ENCODE measurements around the gene PTGS1.
A peak's percentile ranks its signal among the peaks of the same experiment; 100 is the strongest.
"Not testable (repeated sequence)": the region's sequence is repeated elsewhere in the genome, so short reads cannot be mapped to it uniquely, and the experiment has no call there.

Gene PTGS1

DNA sequence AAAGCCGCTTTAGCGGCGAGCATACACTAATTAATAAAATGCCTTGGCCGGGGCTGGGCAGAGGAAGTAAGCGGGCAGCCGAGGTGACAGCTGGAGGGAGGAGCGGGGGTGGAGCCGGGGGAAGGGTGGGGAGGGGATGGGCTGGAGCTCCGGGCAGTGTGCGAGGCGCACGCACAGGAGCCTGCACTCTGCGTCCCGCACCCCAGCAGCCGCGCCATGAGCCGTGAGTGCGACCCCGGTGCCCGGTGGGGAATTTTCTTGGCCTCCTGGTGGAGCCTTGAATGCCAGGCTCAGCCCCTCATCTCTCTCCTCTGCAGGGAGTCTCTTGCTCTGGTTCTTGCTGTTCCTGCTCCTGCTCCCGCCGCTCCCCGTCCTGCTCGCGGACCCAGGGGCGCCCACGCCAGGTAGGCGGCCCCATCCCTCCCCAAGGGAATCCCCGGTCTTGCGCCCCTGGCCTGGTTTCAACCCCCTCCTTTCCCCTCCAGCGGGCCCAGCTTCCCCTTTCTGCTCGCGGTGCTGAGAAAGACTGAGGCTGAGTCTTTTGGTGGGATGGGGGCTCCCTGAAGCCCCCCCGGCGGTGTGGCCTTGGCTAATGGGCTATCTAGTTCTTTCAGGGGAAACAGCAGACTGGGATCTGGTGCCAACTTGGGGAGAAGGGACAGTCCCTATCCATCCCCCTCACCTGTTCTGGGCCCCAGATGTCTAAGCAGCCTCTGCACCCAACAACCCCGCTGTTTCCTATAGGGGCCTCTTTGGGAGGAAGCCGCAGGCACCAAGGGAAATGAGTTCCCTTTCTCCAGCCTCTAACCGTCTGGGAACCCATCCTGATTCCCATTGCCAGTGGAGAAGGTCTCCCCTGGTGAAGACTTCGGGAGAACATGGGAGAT is at the start of gene PTGS1:
PTGS1 (plus strand) TSS at position 156 of the 887 bp plus-strand sequence; CDS start at position 217, 61 bp downstream.
- peak in 8 of 42 donors; percentile 5 to 52 (median 25) for DNase-seq
- intact Hi-C loops (cut with DNase I) = no loop called here

GRCh38 chr9:122322553-122322952 is 48.3 kb upstream of the PTGS1 start:
- intact Hi-C loops (cut with DNase I) = no loop called here
- DNase-seq = peak in 2 of 42 donors; percentile 26 to 45

DNA sequence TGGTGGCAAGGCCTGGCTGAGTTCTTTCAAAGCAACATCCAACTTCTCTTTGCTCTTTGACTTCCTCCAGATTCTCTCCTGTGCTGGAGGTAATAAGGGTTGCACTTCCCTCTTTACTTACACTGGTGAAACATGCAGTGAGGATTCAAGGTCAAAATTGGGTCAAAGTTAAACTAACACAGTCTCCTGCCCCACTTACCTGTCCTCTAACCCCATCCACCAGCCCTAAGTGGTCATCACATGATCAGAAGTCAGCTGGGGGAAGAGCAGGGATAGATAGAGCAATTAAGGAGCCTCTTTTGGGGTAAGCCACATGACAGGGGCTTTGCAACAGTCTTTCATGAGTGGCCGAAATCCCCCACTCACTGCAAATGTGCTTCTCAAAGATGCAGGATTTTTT is 46.2 kb upstream of the PTGS1 start:
- DNase-seq; intact Hi-C loops (cut with DNase I): not testable (repeated sequence)

DNA sequence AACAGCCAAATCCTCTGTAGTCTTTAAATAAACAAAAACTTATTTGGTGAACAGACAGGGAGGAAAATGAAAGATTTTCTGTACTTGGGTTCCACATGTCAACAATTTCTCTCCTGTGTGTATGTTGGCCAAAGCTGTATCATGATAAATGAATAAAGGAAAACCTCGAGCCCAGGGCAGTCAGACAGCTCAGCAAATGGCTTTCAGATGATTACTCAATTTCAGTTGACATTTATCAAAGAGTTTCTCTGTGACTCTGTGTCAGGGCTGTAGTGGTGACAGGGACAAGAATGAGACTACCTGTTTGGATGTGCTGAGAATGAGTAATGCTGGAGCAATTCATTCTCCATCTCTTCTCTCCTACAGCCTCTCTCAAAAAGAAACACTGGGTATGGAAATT is 45.7 kb upstream of the PTGS1 start:
- intact Hi-C loops (cut with DNase I) = no loop called here
- DNase-seq = no peak

GRCh38 chr9:122327175-122327574 is 43.6 kb upstream of the PTGS1 start:
- no peak for DNase-seq
- intact Hi-C loops (cut with DNase I) = no loop called here

- DNase-seq = no peak
- intact Hi-C loops (cut with DNase I) = no loop called here
Observed at GRCh38 chr9:122329597-122329996, 41.2 kb upstream of the PTGS1 start.

DNA sequence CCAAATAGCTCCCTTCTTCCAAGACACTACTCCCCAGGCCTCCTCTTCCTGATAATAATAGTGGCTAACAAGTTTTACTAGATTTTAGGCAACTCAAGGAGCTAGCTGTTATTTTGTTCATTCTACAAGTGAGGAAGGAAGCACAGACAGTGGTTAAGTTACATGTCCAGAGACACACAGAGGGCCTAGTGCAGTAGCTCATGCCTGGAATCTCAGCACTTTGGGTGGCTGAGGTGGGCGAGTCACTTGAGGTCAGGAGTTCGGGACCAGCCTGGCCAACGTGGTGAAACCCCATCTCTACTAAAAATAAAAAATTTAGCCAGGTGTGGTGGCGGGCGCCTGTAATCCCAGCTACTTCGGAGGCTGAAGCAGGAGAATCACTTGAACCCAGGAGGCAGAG is 40.4 kb upstream of the PTGS1 start:
- intact Hi-C loops (cut with DNase I); DNase-seq: not testable (repeated sequence)

DNA sequence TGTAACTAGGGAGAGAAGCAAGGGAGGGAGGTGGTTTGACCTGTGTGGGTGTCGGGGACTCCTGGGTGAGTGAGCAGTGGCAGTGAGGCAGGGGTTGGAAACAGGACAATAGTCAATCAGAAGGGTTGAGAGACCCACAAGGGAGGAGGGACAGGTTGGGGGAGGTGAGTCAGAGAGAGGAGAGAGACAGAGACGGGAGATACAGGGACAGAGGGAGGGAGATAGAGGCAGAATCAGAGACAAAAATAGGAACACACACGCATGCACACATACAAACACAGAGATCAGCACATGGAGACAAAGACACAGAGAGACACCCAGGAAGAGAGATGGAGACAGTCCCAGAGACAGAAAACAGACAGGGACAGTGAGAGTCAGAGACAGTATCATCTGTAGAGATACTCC is 39.3 kb upstream of the PTGS1 start:
- intact Hi-C loops (cut with DNase I) = no loop called here

GRCh38 chr9:122332083-122332482 is 38.7 kb upstream of the PTGS1 start:
- DNase-seq = no peak
- intact Hi-C loops (cut with DNase I) = no loop called here

More for the DNA sequence above, 39.3 kb upstream of the PTGS1 start:
- DNase-seq = no peak

DNA sequence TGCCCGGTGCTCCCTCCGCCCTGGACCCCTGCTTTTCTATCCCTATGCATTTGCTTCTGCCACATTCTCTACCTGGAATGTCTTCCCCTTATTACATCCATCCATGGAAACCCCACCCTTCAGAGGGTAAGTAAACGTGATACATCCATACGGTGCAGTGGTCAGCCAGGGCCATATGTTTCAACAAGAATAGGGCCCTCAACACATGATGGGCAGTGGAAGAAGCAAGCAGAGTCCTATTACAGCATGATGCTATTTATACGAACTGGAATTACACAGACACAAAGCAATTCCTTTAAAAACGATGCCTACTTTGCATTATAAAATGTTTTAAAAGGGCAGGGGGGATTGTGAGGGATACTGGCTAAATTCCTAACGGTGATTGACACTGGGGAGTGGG is 38.2 kb upstream of the PTGS1 start:
- DNase-seq = no peak
- intact Hi-C loops (cut with DNase I) = no loop called here

DNA sequence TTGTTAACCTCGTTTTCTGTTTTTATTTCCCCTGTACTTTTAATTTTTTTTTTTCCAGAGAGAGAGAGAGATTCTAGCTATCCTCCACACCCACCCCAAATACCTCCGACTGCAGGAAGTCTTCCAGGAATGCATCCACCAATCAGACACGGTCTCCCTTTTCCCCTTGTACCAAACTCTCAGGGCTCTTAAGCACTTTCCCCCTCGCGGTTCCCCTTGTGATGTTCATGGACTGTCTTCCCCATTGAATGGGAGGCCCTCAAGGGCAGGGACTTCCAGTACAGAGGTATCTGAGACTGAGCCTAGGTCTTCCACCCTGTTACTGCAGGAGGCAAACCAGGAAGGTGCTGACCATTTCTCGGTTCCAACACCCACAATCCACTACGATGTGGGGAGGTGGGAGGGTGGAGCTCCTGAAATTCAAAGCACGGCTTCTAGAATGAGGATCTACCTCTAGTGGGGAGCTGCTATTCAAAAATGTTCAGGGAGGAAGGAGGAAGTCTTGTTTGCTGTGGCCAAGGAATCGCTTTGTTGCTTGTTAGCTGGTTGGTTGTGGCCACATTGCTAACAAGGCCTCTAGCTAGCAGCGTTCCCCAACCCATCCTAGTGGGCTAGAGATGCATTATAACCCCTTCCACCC is 37.5 kb upstream of the PTGS1 start:
- DNase-seq = peak in 1 of 42 donors; percentile 28
- intact Hi-C loops (cut with DNase I) = no loop called here

- intact Hi-C loops (cut with DNase I) = no loop called here
- DNase-seq = no peak
Observed at GRCh38 chr9:122334916-122335315, 35.9 kb upstream of the PTGS1 start.

DNA sequence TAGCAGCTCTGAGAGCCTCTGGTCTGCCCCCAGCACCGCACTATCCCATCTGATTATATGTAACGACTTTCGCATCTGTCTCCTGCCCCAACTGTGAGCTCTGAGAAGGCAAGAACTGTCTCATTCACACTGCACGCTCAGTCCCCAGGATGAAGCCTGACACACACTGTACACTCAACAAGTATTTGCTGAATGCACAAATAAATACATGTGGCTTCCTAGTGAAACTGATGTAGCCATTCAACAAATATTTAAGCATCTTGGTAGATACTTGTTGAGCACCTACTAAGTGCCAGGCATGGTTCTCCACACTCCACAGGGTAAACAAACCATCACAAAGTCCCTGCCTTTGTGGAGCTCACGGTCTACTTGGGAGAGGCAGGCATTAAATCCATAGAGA is 34.6 kb upstream of the PTGS1 start:
- intact Hi-C loops (cut with DNase I) = no loop called here
- no peak for DNase-seq

DNA sequence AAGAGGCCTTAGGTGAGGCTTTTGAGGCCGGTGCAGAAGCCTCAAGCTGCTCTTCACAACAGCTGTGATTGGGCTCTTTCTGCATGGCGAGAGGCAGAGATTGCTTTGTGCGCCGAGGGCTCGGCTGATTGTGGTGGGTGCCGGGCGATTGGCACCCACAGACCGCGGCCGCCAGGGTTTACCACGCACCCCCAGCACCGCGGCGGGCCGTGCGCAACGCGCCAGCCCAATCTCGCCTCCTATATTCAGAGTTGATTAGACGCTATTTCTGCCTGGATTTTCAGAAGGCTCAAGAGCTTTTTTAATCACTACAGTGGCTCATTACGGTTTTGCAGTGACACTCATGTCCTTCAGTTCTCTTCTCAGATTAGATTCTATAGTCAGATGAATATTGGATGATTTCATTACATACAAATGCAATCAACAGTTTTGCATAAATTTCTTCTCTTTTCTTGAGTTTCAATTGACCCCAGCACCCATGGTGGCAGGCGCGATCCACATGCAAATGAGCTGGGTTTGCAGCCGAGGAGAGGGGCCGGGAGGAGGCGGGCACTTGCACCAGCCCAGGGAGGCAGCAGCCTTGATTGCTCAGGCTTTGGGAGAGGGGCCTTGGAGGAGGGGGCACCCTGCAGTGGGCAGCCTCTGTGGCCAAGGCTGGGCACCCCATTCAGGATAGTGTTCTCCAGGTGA is 33.8 kb upstream of the PTGS1 start:
- intact Hi-C loops (cut with DNase I) = no loop called here
- no peak for DNase-seq

- DNase-seq = no peak
- intact Hi-C loops (cut with DNase I) = no loop called here
Observed at GRCh38 chr9:122337556-122337929, 33.3 kb upstream of the PTGS1 start.

DNA sequence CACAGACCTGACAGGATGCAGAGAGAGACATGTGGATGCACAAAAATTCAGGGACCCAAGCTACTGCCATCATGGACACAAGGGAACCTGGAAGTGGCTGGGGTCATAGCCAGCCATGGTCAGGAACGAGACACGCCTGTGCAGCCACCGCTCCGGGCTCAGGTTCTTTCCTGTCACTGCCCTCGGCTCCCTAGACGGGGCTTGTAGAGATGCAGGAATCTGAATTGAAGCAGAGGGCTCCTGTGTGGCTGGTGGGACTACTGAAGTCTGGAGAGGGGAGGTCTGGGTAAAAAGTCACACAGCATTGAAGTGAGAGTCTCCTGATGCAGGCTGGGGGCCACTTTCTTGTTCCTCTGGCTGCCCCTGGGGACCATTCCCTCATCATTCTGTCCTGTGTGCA is 32.3 kb upstream of the PTGS1 start:
- DNase-seq = no peak
- intact Hi-C loops (cut with DNase I) = no loop called here

GRCh38 chr9:122338994-122339393 is 31.8 kb upstream of the PTGS1 start:
- DNase-seq = peak in 28 of 42 donors; percentile 19 to 74 (median 40)
- intact Hi-C loops (cut with DNase I) = no loop called here

- intact Hi-C loops (cut with DNase I) = no loop called here
- DNase-seq = no peak
Observed at GRCh38 chr9:122339579-122339978, 31.2 kb upstream of the PTGS1 start.

DNA sequence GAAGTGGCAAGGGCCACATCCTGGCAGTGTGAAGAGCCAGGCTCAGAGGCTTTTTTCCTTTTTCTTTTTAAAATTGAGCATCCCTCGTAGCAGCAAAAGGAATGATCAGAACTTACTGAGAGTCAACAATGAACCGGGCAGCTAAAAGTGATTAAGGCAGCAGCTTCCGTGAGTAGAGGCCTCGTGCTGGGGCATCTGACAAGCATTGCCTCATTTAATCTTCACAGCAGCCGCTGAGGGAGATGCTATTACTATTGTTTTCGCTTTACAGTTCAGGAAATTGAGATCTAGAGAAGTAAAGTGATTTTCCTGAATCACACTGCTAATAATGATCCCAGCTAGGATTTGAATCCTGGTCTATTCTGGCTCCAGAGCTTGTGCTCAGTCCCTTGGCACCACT is 30.7 kb upstream of the PTGS1 start:
- intact Hi-C loops (cut with DNase I) = loop anchor here (10.0 kb wide), 1 partner anchor 75 kb away; the partner anchor contains the start of genes MRRF and RBM18
- DNase-seq = no peak

All from head of caudate nucleus (tissue), 42 donors.